ENCODE results near the gene IYD.

IYD gene, protein sequence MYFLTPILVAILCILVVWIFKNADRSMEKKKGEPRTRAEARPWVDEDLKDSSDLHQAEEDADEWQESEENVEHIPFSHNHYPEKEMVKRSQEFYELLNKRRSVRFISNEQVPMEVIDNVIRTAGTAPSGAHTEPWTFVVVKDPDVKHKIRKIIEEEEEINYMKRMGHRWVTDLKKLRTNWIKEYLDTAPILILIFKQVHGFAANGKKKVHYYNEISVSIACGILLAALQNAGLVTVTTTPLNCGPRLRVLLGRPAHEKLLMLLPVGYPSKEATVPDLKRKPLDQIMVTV

DNA sequence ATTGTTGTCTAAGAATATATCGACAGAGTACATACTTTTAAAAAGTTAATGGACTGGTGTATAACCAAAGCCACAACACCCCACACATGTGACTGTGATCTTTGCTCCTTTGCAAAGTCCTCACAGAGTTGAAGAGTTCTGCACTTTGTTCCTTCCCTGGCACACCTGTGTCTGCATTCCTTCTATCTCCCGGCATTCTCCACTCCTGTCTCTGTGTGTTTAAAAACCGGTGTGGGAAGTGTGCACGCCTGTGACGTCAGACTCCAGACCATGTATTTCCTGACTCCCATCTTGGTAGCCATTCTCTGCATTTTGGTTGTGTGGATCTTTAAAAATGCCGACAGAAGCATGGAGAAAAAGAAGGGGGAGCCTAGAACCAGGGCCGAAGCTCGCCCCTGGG is at the start of gene IYD:
TSS of gene IYD (plus strand) at position 251 of the 400 bp plus-strand sequence. CDS start at position 271, 20 bp downstream.
- DNase-seq (ENCODE audit: low read depth) = no peak

- no peak for DNase-seq (ENCODE audit: low read depth)
These were observed 48.9 kb upstream of the IYD start for GRCh38 chr6:150319924-150320323.

- DNase-seq (ENCODE audit: low read depth) = no peak
These were observed 48.4 kb upstream of the IYD start for GRCh38 chr6:150320442-150320841.

GRCh38 chr6:150322466-150322871 is 46.3 kb upstream of the IYD start:
- no peak for DNase-seq (ENCODE audit: low read depth)

DNA sequence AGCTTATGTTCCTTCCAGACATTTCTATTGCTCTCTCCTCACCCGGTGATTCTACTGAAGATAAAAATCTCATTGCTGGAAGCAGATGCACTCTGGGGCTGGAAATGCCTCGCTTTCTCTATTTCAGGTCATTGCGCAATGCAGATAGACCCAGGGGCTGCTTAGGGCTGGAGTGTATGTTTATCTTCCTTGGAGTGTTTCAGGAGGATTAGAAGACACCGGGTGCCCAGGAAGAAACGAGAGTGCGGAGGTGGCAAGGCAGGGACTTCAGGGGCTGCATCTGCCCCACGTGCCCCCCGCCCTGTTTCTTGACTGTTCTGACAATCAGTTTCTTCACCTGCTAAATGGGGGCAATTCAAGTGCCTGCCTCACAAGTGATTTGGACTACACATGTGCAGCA is 45.6 kb upstream of the IYD start:
- DNase-seq (ENCODE audit: low read depth) = no peak

DNA sequence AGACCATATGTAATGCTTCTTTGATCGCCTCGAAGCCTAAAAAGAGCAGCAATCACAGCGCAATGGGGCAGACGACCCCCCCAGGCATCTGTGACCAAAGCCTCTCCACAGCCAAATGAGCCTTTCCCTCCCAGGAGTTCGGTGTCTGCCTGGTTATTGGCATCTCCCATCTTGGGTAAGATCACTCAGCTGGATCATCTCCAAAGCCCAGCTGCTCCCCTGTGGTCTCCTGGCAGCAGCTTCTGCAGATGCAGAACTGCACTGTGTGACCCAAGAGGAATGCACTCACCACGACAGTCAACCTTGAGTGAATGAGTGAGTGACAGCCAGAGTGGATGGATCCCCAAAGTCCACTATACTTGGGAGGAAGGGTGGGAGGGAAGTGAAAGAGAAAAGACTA is 44.8 kb upstream of the IYD start:
- no peak for DNase-seq (ENCODE audit: low read depth)

DNA sequence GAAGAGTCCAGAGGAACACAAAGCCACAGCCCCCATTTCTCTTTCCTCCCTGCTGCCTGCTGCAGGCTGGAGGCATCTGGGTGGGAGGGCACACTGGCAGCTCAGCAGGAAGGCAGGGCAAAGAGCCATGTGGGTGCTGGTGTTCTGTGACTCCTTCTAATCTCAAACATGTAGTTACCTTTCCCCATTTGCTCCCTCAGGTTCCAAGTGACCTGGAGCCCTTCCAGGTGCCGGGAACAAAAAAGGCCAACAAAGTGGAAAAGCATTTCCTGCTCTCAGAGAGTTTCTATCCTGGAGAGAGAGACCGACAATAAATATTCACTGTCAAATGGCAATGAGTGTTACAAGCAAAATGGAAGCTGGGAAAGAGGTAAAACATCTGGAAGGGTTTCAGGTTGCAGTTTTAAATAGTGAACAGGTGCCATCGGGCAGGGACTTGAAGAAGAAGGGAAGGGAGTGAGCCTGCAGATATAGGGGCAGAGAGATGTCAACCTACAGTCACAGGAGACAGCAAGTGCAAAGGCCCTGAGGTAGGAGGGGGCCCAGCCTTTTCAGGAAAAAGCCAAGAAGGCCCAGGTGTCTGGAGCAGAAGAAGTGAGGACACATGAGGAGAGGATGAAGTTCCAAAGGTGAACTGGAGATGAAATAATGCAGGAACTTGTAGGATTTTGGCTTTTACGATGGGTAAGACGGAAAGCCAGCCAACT is 43.6 kb upstream of the IYD start:
- no peak for DNase-seq (ENCODE audit: low read depth)

- no peak for DNase-seq (ENCODE audit: low read depth)
These were observed 41.6 kb upstream of the IYD start for GRCh38 chr6:150327117-150327774.

DNA sequence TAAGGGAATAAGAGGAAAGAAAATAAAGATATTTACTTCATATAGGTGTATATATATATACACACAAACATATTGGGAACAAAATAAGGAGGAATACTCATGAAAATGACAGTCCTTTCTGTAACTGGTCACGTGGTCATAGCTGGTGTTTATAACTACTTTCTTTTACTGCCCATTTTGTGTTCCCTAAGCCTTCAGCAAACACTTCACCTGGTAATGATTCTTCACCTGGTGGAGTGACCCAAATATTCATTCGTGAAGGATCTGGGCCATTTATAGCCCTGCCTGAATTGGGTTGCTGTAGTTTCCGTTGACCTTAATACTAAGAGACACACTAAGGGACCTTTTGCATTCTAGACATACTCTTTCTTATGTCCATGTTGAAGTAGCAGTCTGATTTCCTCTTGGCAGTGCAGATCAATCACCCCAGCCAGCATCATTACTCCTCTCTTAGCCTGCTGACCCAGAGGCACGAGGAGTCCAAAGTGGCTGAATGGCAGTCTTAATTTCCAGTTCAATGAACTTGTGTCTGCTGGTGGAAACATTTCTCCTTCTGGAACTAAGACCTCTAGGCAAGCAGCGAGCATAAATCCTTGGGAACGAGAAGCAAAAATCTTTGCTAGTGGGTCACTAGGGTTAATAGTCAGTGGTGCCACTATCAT is 39.9 kb upstream of the IYD start:
- no peak for DNase-seq (ENCODE audit: low read depth)

DNA sequence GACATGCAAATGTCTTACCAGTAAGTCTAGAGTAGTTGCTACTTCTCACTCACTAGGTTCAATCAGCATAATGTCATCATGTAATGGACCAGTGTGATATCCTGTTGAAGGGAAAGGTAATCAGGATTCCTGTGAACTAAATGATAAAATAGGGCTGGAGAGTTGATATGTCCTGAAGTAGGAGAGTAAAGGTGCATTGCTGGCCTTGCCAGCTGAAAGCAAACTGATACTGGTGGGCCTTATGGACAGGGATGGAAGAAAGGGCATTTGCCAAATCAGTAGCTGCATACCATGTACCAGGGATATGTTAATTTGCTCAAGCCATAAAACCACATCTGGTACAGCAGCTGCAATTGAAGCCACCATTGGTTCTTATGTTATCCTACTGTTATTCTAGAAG is 37.5 kb upstream of the IYD start:
- no peak for DNase-seq (ENCODE audit: low read depth)

GRCh38 chr6:150332939-150333584 is 35.8 kb upstream of the IYD start:
- DNase-seq (ENCODE audit: low read depth) = no peak

DNA sequence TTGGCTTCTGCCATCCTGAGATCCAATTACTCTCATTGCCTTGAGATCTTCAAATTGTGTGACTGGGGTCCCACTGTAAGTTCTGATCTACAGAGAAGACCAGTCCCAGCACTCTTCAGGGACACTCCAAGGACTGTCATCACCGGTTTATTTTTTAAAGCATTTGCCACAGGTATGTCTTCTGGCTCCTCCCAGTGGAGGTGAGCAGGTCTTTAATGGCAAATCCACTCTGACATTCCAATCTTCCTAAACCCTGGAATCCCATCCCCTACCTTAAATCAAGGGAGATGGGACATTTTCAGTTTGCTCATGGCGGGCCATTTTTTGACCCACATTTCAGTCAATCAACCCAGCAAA is 35.2 kb upstream of the IYD start:
- DNase-seq (ENCODE audit: low read depth) = no peak

- peak; percentile 8 for DNase-seq (ENCODE audit: low read depth)
These were observed 33.7 kb upstream of the IYD start for GRCh38 chr6:150334790-150335783.

GRCh38 chr6:150336299-150336698 is 32.5 kb upstream of the IYD start:
- no peak for DNase-seq (ENCODE audit: low read depth)

DNA sequence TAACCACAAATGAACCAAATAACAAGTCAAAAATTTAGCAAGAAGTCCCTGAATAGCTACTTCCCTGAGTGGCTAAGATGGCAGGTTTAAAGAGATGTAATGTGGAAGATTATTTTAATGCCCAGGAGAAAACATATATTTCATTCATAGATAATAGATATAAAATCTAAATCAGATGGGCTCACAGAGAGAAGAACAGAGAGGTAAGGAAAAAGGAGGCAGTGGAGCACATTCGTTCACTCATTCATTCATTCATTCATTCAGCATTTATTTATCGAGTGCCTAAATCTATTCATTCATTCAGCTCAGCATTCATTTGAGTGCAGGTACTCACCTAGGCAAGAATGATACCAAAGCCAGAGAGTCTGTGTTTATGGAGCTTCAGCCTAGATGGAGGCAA is 32.1 kb upstream of the IYD start:
- DNase-seq (ENCODE audit: low read depth) = no peak

- DNase-seq (ENCODE audit: low read depth) = no peak
These were observed 26.7 kb upstream of the IYD start for GRCh38 chr6:150342126-150342525.

DNA sequence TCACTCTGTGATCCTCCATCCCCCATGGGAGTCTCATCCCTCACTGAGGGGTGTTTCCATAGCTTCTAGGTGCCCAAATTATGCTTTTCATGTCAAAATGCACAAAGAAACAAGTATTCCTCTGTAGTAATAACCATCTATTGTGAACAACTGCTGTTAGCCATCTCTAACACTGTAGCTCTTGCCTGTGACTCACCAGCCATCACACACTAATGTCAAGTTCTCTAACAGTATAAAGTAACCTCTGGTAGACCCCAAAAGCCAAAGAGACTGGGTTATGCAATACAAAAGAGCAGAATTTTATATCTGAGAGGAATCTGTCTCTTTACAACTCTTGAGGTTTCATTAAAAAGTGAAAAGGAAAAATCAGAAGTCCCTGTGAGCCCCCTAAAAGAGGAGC is 25.4 kb upstream of the IYD start:
- no peak for DNase-seq (ENCODE audit: low read depth)

DNA sequence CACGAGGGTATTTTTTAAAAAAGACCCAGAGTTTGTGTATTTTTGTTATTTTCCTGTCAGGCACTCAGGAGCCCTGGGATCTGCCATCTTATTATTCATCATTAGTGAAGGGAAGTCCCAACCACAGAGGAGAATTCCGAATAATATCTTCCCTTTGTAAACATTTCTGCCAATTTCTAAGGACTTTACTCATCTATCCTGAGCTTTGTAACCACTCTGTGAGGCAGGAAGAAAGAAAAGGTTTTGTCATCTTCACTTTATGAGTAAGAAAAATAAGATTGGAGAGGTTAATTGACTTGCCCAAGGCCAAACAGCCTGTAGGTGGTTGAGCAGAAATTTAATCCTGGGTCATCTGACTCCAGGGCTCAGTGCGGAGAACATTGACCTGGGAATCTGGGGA is 23.0 kb upstream of the IYD start:
- DNase-seq (ENCODE audit: low read depth) = no peak

GRCh38 chr6:150346346-150346745 is 22.5 kb upstream of the IYD start:
- DNase-seq (ENCODE audit: low read depth) = no peak

DNA sequence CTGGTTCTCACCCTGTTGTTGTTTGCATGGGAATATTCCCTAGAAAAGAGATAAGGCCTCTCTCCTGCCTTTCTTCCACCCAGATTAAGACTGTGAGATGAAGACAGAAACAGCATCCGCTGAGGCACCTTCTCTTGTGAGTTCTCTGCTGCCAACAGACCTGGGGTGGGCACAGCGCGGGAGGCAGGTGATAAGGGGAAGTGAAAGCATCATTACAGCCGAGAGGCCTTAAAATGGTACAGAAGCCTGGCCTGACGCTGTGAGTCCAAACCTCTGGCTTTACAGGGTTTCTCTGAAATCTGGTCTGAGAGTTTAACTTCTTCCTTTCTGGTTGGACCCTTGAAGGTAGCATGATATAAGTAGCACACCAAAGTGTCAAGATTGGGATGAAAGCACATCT is 21.0 kb upstream of the IYD start:
- no peak for DNase-seq (ENCODE audit: low read depth)

GRCh38 chr6:150349546-150349945 is 19.3 kb upstream of the IYD start:
- no peak for DNase-seq (ENCODE audit: low read depth)
